ENCODE measurements around the gene TNNC1.

TNNC1 gene

GRCh38 chr3:52446042-52446441 is 7.8 kb downstream of the TNNC1 start:
- no peak overlapping the region for H3K4me3 ChIP-seq (ENCODE audit: low read depth, low read length)
- TF ChIP-seq CTCF (IDR thresholded peaks at IDR 0.05; ENCODE audit: low read depth, low read length), result no peak
- no peak for DNase-seq
- no peaks in the 10 kb centered on the region for H3K36me3 ChIP-seq
- no peaks in the 10 kb centered on the region for H3K9me3 ChIP-seq
- no peaks in the 10 kb centered on the region for H3K4me1 ChIP-seq
- H3K27me3 ChIP-seq, result no peaks in the 10 kb centered on the region

GRCh38 chr3:52444860-52445793 is 8.7 kb downstream of the TNNC1 start, which contains the start of gene SEMA3G:
SEMA3G (minus strand) TSS chr3:52445103; CDS start chr3:52445027, 76 bp downstream.
- Histone ChIP-seq H3K27me3 (no peaks in the 10 kb centered on the region), H3K36me3 (no peaks in the 10 kb centered on the region), H3K4me1 (no peaks in the 10 kb centered on the region), H3K4me3 (ENCODE audit: low read depth, low read length) (no peak within 1 kb of the TSS), H3K9me3 (no peaks in the 10 kb centered on the region)
- TF ChIP-seq CTCF (IDR thresholded peaks at IDR 0.05; ENCODE audit: low read depth, low read length), result peak; percentile 27
- peak; percentile 78 for DNase-seq

GRCh38 chr3:52443791-52444687 is 9.8 kb downstream of the TNNC1 start:
- Histone ChIP-seq H3K4me1 (no peaks in the 10 kb centered on the region), H3K9me3 (no peaks in the 10 kb centered on the region), H3K27me3 (no peaks in the 10 kb centered on the region), H3K36me3 (no peaks in the 10 kb centered on the region), H3K4me3 (ENCODE audit: low read depth, low read length) (no peak overlapping the region)
- no peak for TF ChIP-seq CTCF (IDR thresholded peaks at IDR 0.05; ENCODE audit: low read depth, low read length)
- DNase-seq, result no peak

GRCh38 chr3:52443268-52443610 is 10.6 kb downstream of the TNNC1 start:
- Histone ChIP-seq H3K4me3 (ENCODE audit: low read depth, low read length) (no peak overlapping the region), H3K27me3 (no peaks in the 10 kb centered on the region), H3K36me3 (no peaks in the 10 kb centered on the region), H3K9me3 (no peaks in the 10 kb centered on the region), H3K4me1 (no peaks in the 10 kb centered on the region)
- DNase-seq, result no peak
- no peak for TF ChIP-seq CTCF (IDR thresholded peaks at IDR 0.05; ENCODE audit: low read depth, low read length)

GRCh38 chr3:52442409-52443267 is 11.2 kb downstream of the TNNC1 start:
- Histone ChIP-seq H3K4me1 (no peaks in the 10 kb centered on the region), H3K9me3 (no peaks in the 10 kb centered on the region), H3K27me3 (no peaks in the 10 kb centered on the region), H3K4me3 (ENCODE audit: low read depth, low read length) (no peak overlapping the region), H3K36me3 (no peaks in the 10 kb centered on the region)
- DNase-seq, result no peak
- no peak for TF ChIP-seq CTCF (IDR thresholded peaks at IDR 0.05; ENCODE audit: low read depth, low read length)

Data from BE2C (cell line).